Activated T-cell treated with anti-CD3 and anti-CD28 coated beads, Interleukin-2, amount 50 U/mL, for 72 hours (primary cell): Measurements from ENCODE around the gene BORCS8. TPM values are rescaled to one million over a fixed set of nuclear protein-coding genes. Genes with fewer than 3 reads are reported as not detected.

Experiments used
- ATAC-seq, 2 donors: fragments of 150-1000 bp; cut with Tn5 transposase; replicated peaks in 1 of 2; 2 replicates each; pipeline ENCODE4 v1.10.0; 2021; ENCODE audit warnings: moderate library complexity in 2 of 2, mild to moderate bottlenecking in 1 of 2
- DNase-seq, 2 donors: peaks; one replicate each; pipeline ENCODE4 v3.0.0; 2021 to 2022; ENCODE audit warnings: mixed read lengths in 1 of 2
- H3K27ac Mint-ChIP-seq: one replicate; pipeline ENCODE4 v1.8.0; 2022; ENCODE audit warnings: mild to moderate bottlenecking, moderate library complexity, mixed read lengths
- H3K27me3 Mint-ChIP-seq: one replicate; pipeline ENCODE4 v1.8.0; 2022; ENCODE audit warnings: low read depth, mixed read lengths
- H3K36me3 Mint-ChIP-seq, 2 donors: one replicate each; pipeline ENCODE4 v1.8.0; 2022; ENCODE audit warnings: mixed read lengths in 2 of 2, mild to moderate bottlenecking in 1 of 2; ENCODE audit not compliant: insufficient read depth in 2 of 2
- H3K4me1 Mint-ChIP-seq: one replicate; pipeline ENCODE4 v1.8.0; 2022; ENCODE audit warnings: low read depth, mixed read lengths
- H3K4me3 Mint-ChIP-seq, 2 donors: one replicate each; pipeline ENCODE4 v1.8.0; 2022; ENCODE audit warnings: mild to moderate bottlenecking in 2 of 2, mixed read lengths in 2 of 2, moderate library complexity in 2 of 2
- H3K9me3 Mint-ChIP-seq, 2 donors: one replicate each; pipeline ENCODE4 v1.8.0; 2022; ENCODE audit warnings: mixed read lengths in 2 of 2
- total RNA-seq, 2 donors: library from RNA; stranded (reverse); gene quantifications; one replicate each; pipeline ENCODE4 v1.2.3, GENCODE V29; 2022

The BORCS8 gene
- total RNA-seq, 2 donors from 2014 or later, result 10.7 to 16.2 TPM

- peaks cover 0 to 3% of the 10 kb centered on the region in 2 donors for H3K9me3 Mint-ChIP-seq
- peaks cover 24% of the 10 kb centered on the region for H3K4me1 Mint-ChIP-seq
- ATAC-seq (no peak), DNase-seq (no peak)
- H3K27ac Mint-ChIP-seq, result no peak overlapping the region
- no peaks in the 10 kb centered on the region for H3K27me3 Mint-ChIP-seq
- no peak overlapping the region for H3K4me3 Mint-ChIP-seq
- H3K36me3 Mint-ChIP-seq, result peaks cover 7 to 22% of the 10 kb centered on the region in 2 donors
Measured at GRCh38 chr19:19133985-19134384, 58.0 kb downstream of the BORCS8 start.

- Mint-ChIP-seq H3K27me3 (no peaks in the 10 kb centered on the region), H3K9me3 (peaks cover 0 to 3% of the 10 kb centered on the region in 2 donors)
Measured at GRCh38 chr19:19132912-19133311, 59.0 kb downstream of the BORCS8 start.

GRCh38 chr19:19131989-19132388 is 60.0 kb downstream of the BORCS8 start:
- Mint-ChIP-seq H3K27ac (no peak overlapping the region), H3K4me1 (peaks cover 8% of the 10 kb centered on the region), H3K9me3 (peaks cover 0 to 3% of the 10 kb centered on the region in 2 donors), H3K36me3 (peaks cover 7 to 25% of the 10 kb centered on the region in 2 donors), H3K4me3 (no peak overlapping the region), H3K27me3 (no peaks in the 10 kb centered on the region)
- ATAC-seq, result no peak
- DNase-seq, result no peak

More at GRCh38 chr19:19132912-19133311, 59.0 kb downstream of the BORCS8 start:
- DNase-seq, result no peak
- Mint-ChIP-seq H3K27ac (no peak overlapping the region), H3K36me3 (peaks cover 7 to 24% of the 10 kb centered on the region in 2 donors), H3K4me1 (peaks cover 17% of the 10 kb centered on the region), H3K4me3 (no peak overlapping the region)
- no peak for ATAC-seq

Other genes with a start within 250 kb of the BORCS8 start
- 100 to 1,000 TPM; 106 to 122 TPM for gene SUGP2, start 158.6 kb downstream of the BORCS8 start, total RNA-seq
- gene ARMC6, start 158.5 kb downstream of the BORCS8 start, total RNA-seq, result 10 to 100 TPM; 20.4 to 22.8 TPM
- gene SLC25A42, start 128.2 kb downstream of the BORCS8 start, total RNA-seq, result 10 to 100 TPM; 18.2 to 27.7 TPM
- 10 to 100 TPM; 16.1 to 17.6 TPM for gene TMEM161A, start 53.7 kb downstream of the BORCS8 start, total RNA-seq
- 1 to 10 TPM; 2.1 to 6.4 TPM for gene MEF2B, start 21.9 kb downstream of the BORCS8 start, total RNA-seq
- 100 to 1,000 TPM in 1 of 2 donors, 10 to 100 TPM in 1; 83.8 to 107 TPM for gene RFXANK, start 106 bp upstream of the BORCS8 start, total RNA-seq
- gene NR2C2AP, start 11.3 kb upstream of the BORCS8 start, total RNA-seq, result 10 to 100 TPM; 27.5 to 34.6 TPM
- gene NCAN, start 19.8 kb upstream of the BORCS8 start, total RNA-seq, result under 1 TPM in 1 of 2 donors, not detected in 1; 0.14 TPM
- gene TM6SF2, start 81.1 kb upstream of the BORCS8 start, total RNA-seq, result not detected
- gene SUGP1, start 128.4 kb upstream of the BORCS8 start, total RNA-seq, result 10 to 100 TPM; 67.3 to 69.9 TPM
- gene MAU2, start 128.7 kb upstream of the BORCS8 start, total RNA-seq, result 10 to 100 TPM; 64.2 to 68.5 TPM
- gene GATAD2A, start 213.5 kb upstream of the BORCS8 start, total RNA-seq, result 100 to 1,000 TPM; 100 to 126 TPM